ENCODE measurements around the gene CATSPERD. TPM values are rescaled to one million over a fixed set of nuclear protein-coding genes. Genes with fewer than 3 reads are reported as not detected.

Gene CATSPERD
- total RNA-seq, 1 donor from 2014 or later: not detected

DNA sequence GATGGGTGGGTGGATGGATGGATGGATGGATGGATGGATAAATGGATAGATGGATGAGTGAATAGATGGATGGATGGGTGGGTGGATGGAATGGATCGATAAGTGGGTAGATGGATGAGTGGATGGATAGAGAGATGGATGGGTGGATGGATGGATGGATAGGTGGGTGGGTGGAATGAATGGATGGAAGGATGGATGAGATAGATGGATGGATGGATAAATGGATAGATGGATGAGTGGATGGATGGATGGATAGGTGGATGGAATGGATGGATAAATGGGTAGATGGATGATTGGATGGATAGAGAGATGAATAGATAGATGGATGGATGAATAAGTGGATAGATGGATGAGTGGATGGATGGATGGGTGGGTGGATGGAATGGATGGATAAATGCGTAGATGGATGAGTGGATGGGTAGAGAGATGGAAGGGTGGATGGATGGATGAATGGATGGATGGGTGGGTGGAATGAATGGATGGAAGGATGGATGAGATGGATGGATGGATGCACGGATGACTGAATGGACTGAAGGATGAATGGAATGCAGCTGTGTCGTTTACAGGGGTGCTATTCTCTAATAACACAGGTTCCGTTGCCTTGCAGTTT, 42.3 kb downstream of the CATSPERD start:
- Histone ChIP-seq H4K20me1 (ENCODE audit: low read depth) (no peaks in the 10 kb centered on the region), H3K4me3 (no peak overlapping the region), H3K4me1 (no peaks in the 10 kb centered on the region), H3F3A (ENCODE audit: low read depth) (no peaks in the 10 kb centered on the region), H3K27ac (no peak overlapping the region), H3K27me3 (no peaks in the 10 kb centered on the region), H3K9ac (no peak overlapping the region), H2AFZ (replicated peaks) (no peak overlapping the region), H3K79me2 (ENCODE audit: low read depth) (no peaks in the 10 kb centered on the region), H3K4me2 (no peak overlapping the region), H3K36me3 (no peaks in the 10 kb centered on the region), H3K9me3 (ENCODE audit: low read depth) (no peaks in the 10 kb centered on the region)
- H3K27me3 Mint-ChIP-seq (ENCODE audit: insufficient read depth, low read depth): peaks cover 6% of the 10 kb centered on the region
- peaks cover 2% of the 10 kb centered on the region for H3K9me3 Mint-ChIP-seq
- H3K4me1 Mint-ChIP-seq: no peaks in the 10 kb centered on the region
- no peak for TF ChIP-seq EZH2phosphoT487 (IDR thresholded peaks at IDR 0.05)
- no peaks in the 10 kb centered on the region for H3K36me3 Mint-ChIP-seq
- no peak overlapping the region for H3K27ac Mint-ChIP-seq
- no peak for DNase-seq (ENCODE audit: low spot score)
- H3K4me3 Mint-ChIP-seq: no peak overlapping the region

DNA sequence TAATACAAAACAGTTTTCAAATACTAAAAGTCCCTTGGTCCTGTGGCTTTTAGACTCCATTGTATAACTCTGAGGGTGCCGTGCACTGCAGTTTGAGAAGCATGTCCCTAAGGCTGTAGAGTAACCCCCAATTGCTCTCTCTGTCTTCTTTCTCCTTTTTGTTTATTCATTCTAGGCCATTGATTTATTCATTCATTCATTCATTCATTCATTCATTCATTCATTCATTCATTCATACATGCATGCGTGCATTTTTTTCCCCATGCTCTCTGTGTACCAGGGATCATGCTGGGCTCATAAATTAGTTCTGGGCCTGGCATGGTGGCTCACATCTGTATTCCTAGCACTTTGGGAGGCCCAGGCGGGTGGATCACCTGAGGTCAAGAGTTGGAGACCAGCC, 44.8 kb downstream of the CATSPERD start:
- Mint-ChIP-seq H3K27me3 (ENCODE audit: insufficient read depth, low read depth) (peaks cover 2% of the 10 kb centered on the region), H3K4me3 (no peak overlapping the region), H3K27ac (no peak overlapping the region), H3K9me3 (peaks cover 2% of the 10 kb centered on the region), H3K4me1 (peaks cover 2% of the 10 kb centered on the region), H3K36me3 (no peaks in the 10 kb centered on the region)
- Histone ChIP-seq H3F3A (ENCODE audit: low read depth) (no peaks in the 10 kb centered on the region), H3K27ac (no peak overlapping the region), H3K4me1 (no peaks in the 10 kb centered on the region), H2AFZ (replicated peaks) (no peak overlapping the region), H3K4me2 (no peak overlapping the region), H3K4me3 (no peak overlapping the region), H3K9ac (no peak overlapping the region), H4K20me1 (ENCODE audit: low read depth) (no peaks in the 10 kb centered on the region), H3K27me3 (no peaks in the 10 kb centered on the region), H3K9me3 (ENCODE audit: low read depth) (no peaks in the 10 kb centered on the region), H3K79me2 (ENCODE audit: low read depth) (no peaks in the 10 kb centered on the region), H3K36me3 (no peaks in the 10 kb centered on the region)
- no peak for DNase-seq (ENCODE audit: low spot score)
- TF ChIP-seq EZH2phosphoT487 (IDR thresholded peaks at IDR 0.05) (no peak), EZH2 (IDR thresholded peaks at IDR 0.05) (no peak)
- TF ChIP-seq, protein P1, sequence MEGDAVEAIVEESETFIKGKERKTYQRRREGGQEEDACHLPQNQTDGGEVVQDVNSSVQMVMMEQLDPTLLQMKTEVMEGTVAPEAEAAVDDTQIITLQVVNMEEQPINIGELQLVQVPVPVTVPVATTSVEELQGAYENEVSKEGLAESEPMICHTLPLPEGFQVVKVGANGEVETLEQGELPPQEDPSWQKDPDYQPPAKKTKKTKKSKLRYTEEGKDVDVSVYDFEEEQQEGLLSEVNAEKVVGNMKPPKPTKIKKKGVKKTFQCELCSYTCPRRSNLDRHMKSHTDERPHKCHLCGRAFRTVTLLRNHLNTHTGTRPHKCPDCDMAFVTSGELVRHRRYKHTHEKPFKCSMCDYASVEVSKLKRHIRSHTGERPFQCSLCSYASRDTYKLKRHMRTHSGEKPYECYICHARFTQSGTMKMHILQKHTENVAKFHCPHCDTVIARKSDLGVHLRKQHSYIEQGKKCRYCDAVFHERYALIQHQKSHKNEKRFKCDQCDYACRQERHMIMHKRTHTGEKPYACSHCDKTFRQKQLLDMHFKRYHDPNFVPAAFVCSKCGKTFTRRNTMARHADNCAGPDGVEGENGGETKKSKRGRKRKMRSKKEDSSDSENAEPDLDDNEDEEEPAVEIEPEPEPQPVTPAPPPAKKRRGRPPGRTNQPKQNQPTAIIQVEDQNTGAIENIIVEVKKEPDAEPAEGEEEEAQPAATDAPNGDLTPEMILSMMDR (IDR thresholded peaks at IDR 0.05): no peak

DNA sequence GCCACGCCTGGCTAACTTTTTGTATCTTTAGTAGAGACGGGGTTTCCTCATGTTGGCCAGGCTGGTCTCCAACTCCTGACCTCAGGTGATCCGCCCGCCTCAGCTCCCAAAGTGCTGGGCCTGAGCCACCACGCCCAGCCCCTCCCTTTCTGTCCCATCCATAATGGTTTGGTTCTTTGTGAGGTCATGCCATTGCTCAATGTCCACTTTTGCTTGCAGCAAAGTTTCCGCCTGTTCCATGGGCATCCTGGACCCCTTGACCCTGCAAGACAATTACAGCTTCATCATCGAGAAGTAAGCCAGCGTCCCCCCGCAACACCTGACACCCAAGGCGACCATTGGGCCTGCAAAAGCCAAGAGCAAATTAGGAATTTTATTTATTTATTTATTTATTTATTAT, 47.5 kb downstream of the CATSPERD start:
- no peaks in the 10 kb centered on the region for H3K79me2 ChIP-seq (ENCODE audit: low read depth)
- H3K4me2 ChIP-seq: no peak overlapping the region
- no peaks in the 10 kb centered on the region for H3K4me1 ChIP-seq
- H3K4me1 Mint-ChIP-seq: peaks cover 2% of the 10 kb centered on the region
- H3K36me3 Mint-ChIP-seq: no peaks in the 10 kb centered on the region
- no peaks in the 10 kb centered on the region for H3F3A ChIP-seq (ENCODE audit: low read depth)
- no peaks in the 10 kb centered on the region for H4K20me1 ChIP-seq (ENCODE audit: low read depth)
- no peaks in the 10 kb centered on the region for H3K27me3 ChIP-seq
- H2AFZ ChIP-seq (replicated peaks): no peak overlapping the region
- no peaks in the 10 kb centered on the region for H3K9me3 Mint-ChIP-seq
- no peak overlapping the region for H3K27ac ChIP-seq
- no peak overlapping the region for H3K4me3 Mint-ChIP-seq
- no peak for DNase-seq (ENCODE audit: low spot score)
- H3K9ac ChIP-seq: no peak overlapping the region
- H3K27ac Mint-ChIP-seq: no peak overlapping the region
- H3K27me3 Mint-ChIP-seq (ENCODE audit: insufficient read depth, low read depth): no peaks in the 10 kb centered on the region
- H3K9me3 ChIP-seq (ENCODE audit: low read depth): no peaks in the 10 kb centered on the region
- TF ChIP-seq EZH2phosphoT487 (IDR thresholded peaks at IDR 0.05) (no peak), EZH2 (IDR thresholded peaks at IDR 0.05) (no peak)
- TF ChIP-seq, protein P1 (IDR thresholded peaks at IDR 0.05): no peak
- no peaks in the 10 kb centered on the region for H3K36me3 ChIP-seq
- H3K4me3 ChIP-seq: no peak overlapping the region

GRCh38 chr19:5772416-5772815, 52.0 kb downstream of the CATSPERD start:
- Mint-ChIP-seq H3K36me3 (no peaks in the 10 kb centered on the region), H3K9me3 (no peaks in the 10 kb centered on the region)

More at GRCh38 chr19:5772416-5772815, 52.0 kb downstream of the CATSPERD start:
- TF ChIP-seq, protein P1 (IDR thresholded peaks at IDR 0.05): no peak
- no peak for TF ChIP-seq EZH2 (IDR thresholded peaks at IDR 0.05)
- TF ChIP-seq EZH2phosphoT487 (IDR thresholded peaks at IDR 0.05): no peak
- no peak overlapping the region for H3K4me3 Mint-ChIP-seq
- Histone ChIP-seq H3K27me3 (no peaks in the 10 kb centered on the region), H3K9ac (no peak overlapping the region), H3K27ac (no peak overlapping the region), H3K79me2 (ENCODE audit: low read depth) (no peaks in the 10 kb centered on the region), H3K9me3 (ENCODE audit: low read depth) (no peaks in the 10 kb centered on the region), H4K20me1 (ENCODE audit: low read depth) (no peaks in the 10 kb centered on the region), H3K36me3 (no peaks in the 10 kb centered on the region), H2AFZ (replicated peaks) (no peak overlapping the region), H3F3A (ENCODE audit: low read depth) (no peaks in the 10 kb centered on the region), H3K4me3 (no peak overlapping the region), H3K4me2 (no peak overlapping the region), H3K4me1 (no peaks in the 10 kb centered on the region)
- H3K27ac Mint-ChIP-seq: no peak overlapping the region
- DNase-seq (ENCODE audit: low spot score): no peak
- peaks cover 2% of the 10 kb centered on the region for H3K4me1 Mint-ChIP-seq
- no peaks in the 10 kb centered on the region for H3K27me3 Mint-ChIP-seq (ENCODE audit: insufficient read depth, low read depth)
